Psoas muscle (tissue), 8 donors: ENCODE data around the gene CPNE1. TPM values are rescaled to one million over a fixed set of nuclear protein-coding genes. Genes with fewer than 3 reads are reported as not detected.

Experiments used
- ATAC-seq, 4 donors: fragments of 200-7000 bp; cut with Tn5 transposase; one replicate each; pipeline ENCODE4 v1.9.1; 2020; ENCODE audit warnings: moderate library complexity in 3 of 4, mild to moderate bottlenecking in 2 of 4
- DNase-seq, 2 donors: peaks; one replicate each; pipeline ENCODE4 v3.0.0-alpha.2; 2020
- H3K27ac ChIP-seq: fragments of 200-600 bp; one replicate; pipeline ENCODE4 v1.8.0; 2022
- H3K27me3 ChIP-seq, 3 donors: fragments of 200-600 bp in 1 of 3; one replicate each; pipeline versions ENCODE4 v1.6.1 to v1.8.0; 2013 to 2022; ENCODE audit warnings: low read length in 2 of 3, mild to moderate bottlenecking in 2 of 3, moderate library complexity in 1 of 3; ENCODE audit not compliant: insufficient read depth in 3 of 3
- H3K36me3 ChIP-seq, 2 donors: fragments of 200-600 bp in 1 of 2; one replicate each; pipeline versions ENCODE4 v1.6.1 to v1.8.0; 2013 to 2022; ENCODE audit warnings: low read depth in 1 of 2, mild to moderate bottlenecking in 1 of 2, moderate library complexity in 1 of 2; ENCODE audit not compliant: insufficient read depth in 1 of 2
- H3K4me1 ChIP-seq: fragments of 200-600 bp; one replicate; pipeline ENCODE4 v1.8.0; 2022
- H3K4me3 ChIP-seq: fragments of 200-600 bp; one replicate; pipeline ENCODE4 v1.8.0; 2022; ENCODE audit warnings: mild to moderate bottlenecking
- H3K9me3 ChIP-seq: fragments of 200-600 bp; one replicate; pipeline ENCODE4 v1.8.0; 2022
- CTCF ChIP-seq: fragments of 200-600 bp; IDR thresholded peaks from one replicate; pipeline ENCODE4 v1.8.0; 2022; ENCODE audit warnings: antibody characterized with exemption
- WGBS, 3 donors: extraction: QIAGEN DNeasy Blood & Tissue Kit; methylation state at CpG; one replicate each; pipeline versions ENCODE4 v1.1.6 to v1.1.7; 2013; 5-methylcytosine and 5-hydroxymethylcytosine counted together
- intact Hi-C, 2 donors: fragments of 100-400 bp; cut with DNase I; formaldehyde crosslinking; loops; one replicate each; pipeline versions ENCODE4 v1.11.0 to v1.14.2; 2022
- polyA plus RNA-seq, 3 donors: library from polyadenylated mRNA; stranded (reverse); fragments of 200-250 nt; gene quantifications; one replicate each; pipeline ENCODE4 v1.2.3, GENCODE V29; 2013
- total RNA-seq, 4 donors: library from RNA; stranded (reverse); fragmentation: NEBNext Ultra II Directional in 2 of 4; extraction: Animal tissue kit (Norgen Biotek cat#: 25700) in 2 of 4; gene quantifications; one replicate each; pipeline versions ENCODE4 v1.2.1 to v1.2.4, GENCODE V29; 2021 to 2023
- donor health status: healthy with polysubstance abuse.
- donor health status: DM: no; HTN: no; CAD: no; lungs with moderate emphysema.
- donor health status: Bipolar disorder and iron deficiency.
- donor health status: healthy.
- donor health status: DM: yes; HTN: yes; CAD: no.
- donor health status: DM: no; HTN: no; CAD: no.
- donor health status: DM: no; HTN: no; CAD: no.
- donor health status: DM: yes; HTN: yes; CAD: no.

The CPNE1 gene
- total and polyA plus RNA-seq, 7 donors = 55.9 to 75.4 (median 62.1) TPM

GRCh38 chr20:35600993-35601973, 63.4 kb downstream of the CPNE1 start:
- intact Hi-C loops = loop anchor here (5.0 to 10.0 kb wide), 2 partner anchors 94 to 286 kb away; partner anchors contain the start of genes NFS1 (in 1 of the 2) and ROMO1 (in 1 of the 2)

GRCh38 chr20:35600176-35600992, 64.3 kb downstream of the CPNE1 start:
- WGBS, 3 donors = 26 to 31% (median 29%) methylated on average over 32 to 34 of the region's 34 CpGs
- intact Hi-C loops = loop anchor here (5.0 to 10.0 kb wide), 2 partner anchors 94 to 287 kb away; partner anchors contain the start of genes NFS1 (in 1 of the 2) and ROMO1 (in 1 of the 2)
- Histone ChIP-seq H3K27me3 (peaks cover 0 to 11% (median 1%) of the 10 kb centered on the region in 3 donors), H3K9me3 (no peaks in the 10 kb centered on the region), H3K36me3 (no peaks in the 10 kb centered on the region), H3K27ac (no peak overlapping the region), H3K4me1 (peaks cover 11% of the 10 kb centered on the region), H3K4me3 (peak overlapping the region; percentile 67)
- peak in 1 of 2 donors; percentile 50 for DNase-seq
- peak in 3 of 4 donors; percentile 1 to 3 (median 3) for ATAC-seq
- TF ChIP-seq CTCF = no peak

More at GRCh38 chr20:35600993-35601973, 63.4 kb downstream of the CPNE1 start:
- TF ChIP-seq CTCF = peak; percentile 57
- H3K9me3 ChIP-seq = no peaks in the 10 kb centered on the region
- ATAC-seq (peak; percentile 86 to 97 (median 95)), DNase-seq (peak; percentile 77 to 92)
- H3K4me3 ChIP-seq = peak overlapping the region; percentile 67
- H3K36me3 ChIP-seq = no peaks in the 10 kb centered on the region
- H3K27me3 ChIP-seq = peaks cover 0 to 11% (median 1%) of the 10 kb centered on the region in 3 donors
- peaks cover 11% of the 10 kb centered on the region for H3K4me1 ChIP-seq
- WGBS, 3 donors = 1% methylated on average over 75 to 103 of the region's 103 CpGs
- H3K27ac ChIP-seq = no peak overlapping the region

DNA sequence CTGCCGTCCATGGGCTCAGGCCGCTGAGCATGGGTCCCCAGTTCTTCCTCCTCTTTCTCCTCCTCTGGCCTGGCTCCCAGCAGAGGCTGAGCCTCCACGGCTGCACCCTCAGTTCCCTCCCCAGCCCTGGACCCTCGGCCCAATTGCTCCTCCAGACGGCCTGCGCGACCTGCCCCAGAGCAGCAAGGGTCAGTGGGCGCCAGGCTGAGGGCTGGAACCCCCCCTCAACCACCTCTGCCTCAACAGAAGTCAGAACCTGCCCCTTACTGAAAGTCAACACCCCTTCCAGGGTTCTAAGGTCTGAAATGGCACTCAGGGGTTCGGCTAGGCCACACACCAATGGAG, 65.0 kb downstream of the CPNE1 start:
- H3K9me3 ChIP-seq = no peaks in the 10 kb centered on the region
- no peak overlapping the region for H3K27ac ChIP-seq
- H3K27me3 ChIP-seq = peaks cover 0 to 11% (median 1%) of the 10 kb centered on the region in 3 donors
- H3K4me3 ChIP-seq = no peak overlapping the region
- intact Hi-C loops = loop anchor here (5.0 to 10.0 kb wide), 3 partner anchors 95 to 305 kb away; partner anchors contain the start of genes NFS1 (in 1 of the 2) and ROMO1 (in 1 of the 2)
- H3K4me1 ChIP-seq = peaks cover 11% of the 10 kb centered on the region
- no peak for TF ChIP-seq CTCF
- ATAC-seq (no peak), DNase-seq (peak in 1 of 2 donors; percentile 30)
- no peaks in the 10 kb centered on the region for H3K36me3 ChIP-seq
- WGBS, 3 donors = 84 to 91% (median 88%) methylated on average over 9 of the region's 9 CpGs

- H3K27me3 ChIP-seq = peaks cover 0 to 11% (median 1%) of the 10 kb centered on the region in 3 donors
- intact Hi-C loops = loop anchor here in 1 of 2 donors (10.0 kb wide), 1 partner anchor 306 kb away; no protein-coding TSS in a partner anchor
- H3K9me3 ChIP-seq = no peaks in the 10 kb centered on the region
- DNase-seq (peak in 1 of 2 donors; percentile 30), ATAC-seq (no peak)
- no peak overlapping the region for H3K4me3 ChIP-seq
- WGBS, 3 donors = 78 to 83% (median 80%) methylated on average over 22 of the region's 22 CpGs
- H3K27ac ChIP-seq = no peak overlapping the region
- H3K36me3 ChIP-seq = no peaks in the 10 kb centered on the region
- peaks cover 11% of the 10 kb centered on the region for H3K4me1 ChIP-seq
- TF ChIP-seq CTCF = no peak
Observed at GRCh38 chr20:35598899-35599775, 65.6 kb downstream of the CPNE1 start.
